ENCODE measurements around the gene PDP2. TPM values are rescaled to one million over a fixed set of nuclear protein-coding genes. Genes with fewer than 3 reads are reported as not detected.

The PDP2 gene
- total RNA-seq, 1 donor from 2014 or later, result 14.0 TPM

- Histone ChIP-seq H3K27ac (no peak overlapping the region), H3K4me1 (peaks cover 17% of the 10 kb centered on the region), H3K27me3 (no peaks in the 10 kb centered on the region), H3K36me3 (no peaks in the 10 kb centered on the region), H3K9me3 (no peaks in the 10 kb centered on the region), H3K4me3 (peak overlapping the region; percentile 34 to 44)
- intact Hi-C loops (cut with DNase I), result no loop called here
- no peak for TF ChIP-seq CTCF (IDR thresholded peaks at IDR 0.05)
- no peak for TF ChIP-seq POLR2A (IDR thresholded peaks at IDR 0.05)
- no peak for TF ChIP-seq POLR2AphosphoS5 (IDR thresholded peaks at IDR 0.05; ENCODE audit: insufficient read depth in 1 of 2, low read depth in 1 of 2)
- DNase-seq (ENCODE audit: extremely low spot score in 2 of 2), result no peak
Measured at GRCh38 chr16:66845080-66845410, 35.3 kb upstream of the PDP2 start.

DNA sequence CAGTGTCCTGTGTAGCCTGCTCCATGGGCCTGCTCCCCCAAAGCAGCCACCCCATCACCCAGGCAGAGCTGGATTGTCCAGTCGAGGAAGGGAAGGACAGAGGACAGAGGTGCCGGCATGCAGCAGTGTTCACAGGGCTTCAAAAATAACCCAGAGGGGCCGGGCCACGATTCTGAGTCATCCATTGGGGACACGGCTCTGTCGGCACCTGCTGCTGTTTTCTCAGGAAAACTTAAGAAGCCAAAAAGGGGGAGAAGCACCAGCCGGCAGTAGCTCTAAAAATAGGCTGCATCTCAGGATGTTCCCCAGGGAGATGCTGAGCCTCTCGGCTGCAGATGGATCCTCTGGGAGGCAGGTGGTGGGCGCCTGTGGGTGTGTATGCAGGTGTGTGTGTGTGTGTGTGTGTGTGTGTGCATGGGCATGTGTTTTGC, 34.5 kb upstream of the PDP2 start:
- intact Hi-C loops (cut with DNase I), result no loop called here
- no peaks in the 10 kb centered on the region for H3K27me3 ChIP-seq
- H3K4me3 ChIP-seq, result no peak overlapping the region
- H3K27ac ChIP-seq, result no peak overlapping the region
- no peaks in the 10 kb centered on the region for H3K9me3 ChIP-seq
- TF ChIP-seq CTCF (IDR thresholded peaks at IDR 0.05), result no peak
- TF ChIP-seq POLR2AphosphoS5 (IDR thresholded peaks at IDR 0.05; ENCODE audit: insufficient read depth in 1 of 2, low read depth in 1 of 2), result no peak
- TF ChIP-seq POLR2A (IDR thresholded peaks at IDR 0.05), result no peak
- no peaks in the 10 kb centered on the region for H3K36me3 ChIP-seq
- H3K4me1 ChIP-seq, result peaks cover 17% of the 10 kb centered on the region
- DNase-seq (ENCODE audit: extremely low spot score in 2 of 2), result no peak

DNA sequence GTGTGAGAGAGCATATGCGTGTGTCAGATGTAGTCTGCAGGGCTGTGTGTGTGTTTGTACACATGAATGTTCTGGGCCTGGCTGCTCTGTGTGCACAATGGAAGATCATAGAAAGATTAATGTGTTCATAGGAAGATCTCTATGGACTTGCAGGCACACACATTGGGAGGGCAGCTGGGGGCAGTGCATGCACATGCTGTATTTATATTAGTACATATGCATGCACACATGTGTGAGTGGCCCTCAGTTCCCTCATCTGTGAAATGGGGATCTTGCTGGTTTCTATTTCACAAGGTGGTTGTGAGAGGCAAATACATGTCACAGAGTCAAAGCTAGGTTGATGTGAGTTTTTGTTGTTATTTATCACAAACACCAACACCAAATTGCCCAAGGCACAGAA, 34.0 kb upstream of the PDP2 start:
- H3K36me3 ChIP-seq, result no peaks in the 10 kb centered on the region
- intact Hi-C loops (cut with DNase I), result no loop called here
- DNase-seq (ENCODE audit: extremely low spot score in 2 of 2), result no peak
- H3K4me3 ChIP-seq, result no peak overlapping the region
- H3K27ac ChIP-seq, result no peak overlapping the region
- peaks cover 17% of the 10 kb centered on the region for H3K4me1 ChIP-seq
- no peak for TF ChIP-seq POLR2AphosphoS5 (IDR thresholded peaks at IDR 0.05; ENCODE audit: insufficient read depth in 1 of 2, low read depth in 1 of 2)
- no peak for TF ChIP-seq POLR2A (IDR thresholded peaks at IDR 0.05)
- TF ChIP-seq CTCF (IDR thresholded peaks at IDR 0.05), result no peak
- H3K9me3 ChIP-seq, result no peaks in the 10 kb centered on the region
- H3K27me3 ChIP-seq, result no peaks in the 10 kb centered on the region

GRCh38 chr16:66846831-66847230, 33.5 kb upstream of the PDP2 start:
- Histone ChIP-seq H3K27me3 (no peaks in the 10 kb centered on the region), H3K36me3 (no peaks in the 10 kb centered on the region), H3K4me1 (peaks cover 17% of the 10 kb centered on the region), H3K9me3 (no peaks in the 10 kb centered on the region), H3K27ac (no peak overlapping the region), H3K4me3 (no peak overlapping the region)
- no peak for DNase-seq (ENCODE audit: extremely low spot score in 2 of 2)
- intact Hi-C loops (cut with DNase I), result no loop called here
- TF ChIP-seq POLR2AphosphoS5 (IDR thresholded peaks at IDR 0.05; ENCODE audit: insufficient read depth in 1 of 2, low read depth in 1 of 2), result no peak
- TF ChIP-seq CTCF (IDR thresholded peaks at IDR 0.05), result no peak
- no peak for TF ChIP-seq POLR2A (IDR thresholded peaks at IDR 0.05)

DNA sequence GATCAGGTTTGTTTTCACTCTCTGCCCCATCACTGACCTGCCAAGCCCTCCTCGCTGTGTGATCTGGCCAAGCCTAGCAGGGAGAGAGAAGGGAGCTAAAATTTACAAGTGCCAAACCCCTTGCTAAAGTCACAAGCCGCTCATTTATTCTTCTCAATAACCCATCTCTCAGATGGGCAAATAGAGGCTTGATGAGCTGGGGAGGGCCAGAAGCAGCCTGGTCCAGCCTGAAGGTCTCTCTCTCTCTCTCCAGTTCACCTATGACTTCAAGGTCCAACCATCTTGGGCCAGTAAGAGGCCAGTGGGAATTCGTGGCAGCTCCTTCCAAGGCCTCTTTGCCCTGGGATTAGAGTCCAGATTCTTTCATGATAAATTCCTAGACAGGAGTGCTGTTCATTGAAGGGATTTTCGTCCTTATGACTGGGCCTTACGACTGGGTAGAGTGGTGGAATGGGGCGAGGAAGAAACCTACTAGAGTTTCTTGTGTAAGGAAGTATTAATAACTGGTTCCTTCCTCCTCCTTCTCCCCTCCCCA, 32.7 kb upstream of the PDP2 start:
- DNase-seq (ENCODE audit: extremely low spot score in 2 of 2), result no peak
- intact Hi-C loops (cut with DNase I), result no loop called here
- no peak overlapping the region for H3K4me3 ChIP-seq
- H3K4me1 ChIP-seq, result peaks cover 17% of the 10 kb centered on the region
- H3K9me3 ChIP-seq, result no peaks in the 10 kb centered on the region
- TF ChIP-seq POLR2AphosphoS5 (IDR thresholded peaks at IDR 0.05; ENCODE audit: insufficient read depth in 1 of 2, low read depth in 1 of 2), result no peak
- no peak for TF ChIP-seq CTCF (IDR thresholded peaks at IDR 0.05)
- TF ChIP-seq POLR2A (IDR thresholded peaks at IDR 0.05), result no peak
- H3K36me3 ChIP-seq, result no peaks in the 10 kb centered on the region
- no peak overlapping the region for H3K27ac ChIP-seq
- no peaks in the 10 kb centered on the region for H3K27me3 ChIP-seq
